GM19372 (cell line): ENCODE measurements around the gene DLX6.
A peak's percentile ranks its signal among the peaks of the same experiment; 100 is the strongest.
"Not testable (repeated sequence)": the region's sequence is repeated elsewhere in the genome, so short reads cannot be mapped to it uniquely, and the experiment has no call there.

Experiments
- ATAC-seq: cut with Tn5 transposase; IDR thresholded peaks from one replicate; pipeline ENCODE4 v1.9.1; 2021; ENCODE audit warnings: mild to moderate bottlenecking, low read depth, moderate library complexity; ENCODE audit not compliant: unreplicated experiment

Gene DLX6

GRCh38 chr7:97021747-97022490, 16.6 kb downstream of the DLX6 start:
- ATAC-seq = no peak

GRCh38 chr7:97022491-97023306, 17.3 kb downstream of the DLX6 start:
- ATAC-seq = no peak

GRCh38 chr7:97024209-97025129, 19.1 kb downstream of the DLX6 start, which contains the start of gene DLX5:
TSS of gene DLX5 (minus strand) at chr7:97024831. CDS start at chr7:97024623, 208 bp downstream.
- no peak for ATAC-seq

GRCh38 chr7:97025130-97025499, 19.8 kb downstream of the DLX6 start:
- ATAC-seq = no peak

GRCh38 chr7:97025983-97026714, 20.8 kb downstream of the DLX6 start:
- no peak for ATAC-seq

- peak; percentile 7 for ATAC-seq
Observed at GRCh38 chr7:97026715-97027426, 21.5 kb downstream of the DLX6 start.

- ATAC-seq = peak; percentile 95
Observed at GRCh38 chr7:97027427-97028234, 22.3 kb downstream of the DLX6 start.

- not testable (repeated sequence) for ATAC-seq
Observed at GRCh38 chr7:97034213-97034852, 29.0 kb downstream of the DLX6 start.

- no peak for ATAC-seq
Observed at GRCh38 chr7:97039374-97040065, 34.2 kb downstream of the DLX6 start.

GRCh38 chr7:97043281-97043680, 37.9 kb downstream of the DLX6 start:
- no peak for ATAC-seq
